Suppressor macrophage treated with lipopolysaccharide for 1 hour (primary cell): ENCODE results near the gene ACSS1.

Source experiments
- DNase-seq, 3 donors: peaks; one replicate each; pipeline ENCODE4 v3.0.0-alpha.2; 2020 to 2022

ACSS1 gene

DNA sequence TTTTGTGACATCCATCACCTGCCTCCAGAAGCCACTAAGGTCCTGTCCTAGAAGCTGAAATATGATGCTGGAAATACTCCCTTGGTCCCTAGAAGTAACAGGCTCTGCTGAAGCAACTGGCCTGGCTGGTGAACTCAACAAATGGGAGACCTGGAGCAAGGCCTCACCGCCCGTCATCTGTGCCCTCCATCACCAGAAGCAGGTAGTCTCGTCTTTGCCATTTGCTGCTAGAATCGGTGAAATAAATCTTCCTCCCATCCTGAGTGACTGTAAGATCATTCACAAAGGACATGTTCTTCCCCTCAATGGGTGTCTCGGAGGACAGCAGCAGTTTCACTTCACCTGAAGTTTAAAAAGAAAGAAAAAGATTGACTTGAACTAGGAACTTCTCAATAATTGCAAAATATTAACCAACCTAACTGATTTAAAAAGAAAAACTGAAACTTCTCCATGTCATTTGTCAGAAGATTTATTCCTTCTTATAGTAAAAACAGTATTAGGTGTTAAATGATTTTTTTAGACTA is 87.8 kb downstream of the ACSS1 start:
- no peak for DNase-seq

DNA sequence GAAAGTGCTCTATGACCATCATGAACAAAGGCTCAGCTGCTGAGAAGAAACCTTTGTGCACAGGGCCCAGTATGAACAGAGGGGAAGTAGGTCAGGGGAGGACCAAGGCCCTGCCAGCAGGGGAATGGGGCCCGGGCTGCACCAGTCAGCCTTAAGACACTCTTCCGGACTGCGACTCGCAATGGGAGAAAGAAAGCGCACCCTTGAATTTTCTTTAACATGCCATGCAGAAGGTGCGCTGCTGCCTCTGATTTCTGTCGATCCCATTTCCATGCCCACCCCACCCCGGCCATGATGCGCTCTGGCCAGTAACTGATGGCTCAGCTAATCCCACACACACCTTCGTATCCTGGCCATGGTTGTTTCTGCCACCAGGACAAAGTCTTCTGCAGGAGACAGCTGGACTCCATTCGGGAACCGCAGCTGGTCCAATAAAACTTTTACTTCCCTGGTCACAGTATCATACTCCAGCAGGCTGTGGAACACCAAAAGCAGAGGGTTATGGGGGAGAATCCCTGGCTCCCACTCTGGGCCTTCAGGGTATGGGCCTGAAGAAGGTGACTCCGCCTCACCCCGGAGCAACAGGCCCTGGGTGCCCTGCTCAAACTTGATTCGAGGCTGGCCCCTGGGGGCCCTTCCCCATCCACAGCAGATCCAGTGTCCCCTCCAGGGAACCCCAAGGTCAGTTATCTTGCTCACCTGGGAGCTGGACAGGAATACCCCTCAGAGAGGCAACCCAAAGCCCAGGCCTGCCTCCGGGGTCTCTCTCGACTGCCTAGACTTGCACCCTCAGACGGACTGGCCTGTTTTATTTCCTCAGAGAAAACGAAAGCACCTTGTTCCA is 88.5 kb downstream of the ACSS1 start:
- DNase-seq, result no peak

DNA sequence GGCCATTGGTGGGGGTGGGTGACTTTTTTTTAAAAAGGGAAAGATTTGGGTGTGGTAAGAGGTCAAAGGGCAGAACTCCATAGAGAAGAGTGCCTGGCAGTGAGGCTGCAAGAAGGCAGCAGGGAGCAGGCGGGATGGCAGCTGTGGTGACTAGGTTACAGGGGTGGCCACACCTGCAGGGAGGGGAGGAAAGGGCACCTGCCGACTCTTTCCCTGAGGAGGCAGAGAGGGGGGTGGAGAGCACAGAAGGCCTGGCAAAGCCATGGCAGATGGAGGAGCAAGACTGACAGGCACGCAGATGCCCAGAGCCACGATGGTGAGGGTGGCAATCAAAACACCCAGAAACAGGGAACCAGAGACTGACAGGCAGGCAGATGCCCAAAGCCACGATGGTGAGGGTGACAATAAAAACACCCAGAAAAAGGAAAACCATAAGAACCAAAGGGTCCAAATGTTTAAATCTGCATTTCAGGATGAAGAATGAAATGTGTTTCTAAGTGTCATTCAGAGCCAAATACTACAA is 89.6 kb downstream of the ACSS1 start:
- DNase-seq, result no peak

DNA sequence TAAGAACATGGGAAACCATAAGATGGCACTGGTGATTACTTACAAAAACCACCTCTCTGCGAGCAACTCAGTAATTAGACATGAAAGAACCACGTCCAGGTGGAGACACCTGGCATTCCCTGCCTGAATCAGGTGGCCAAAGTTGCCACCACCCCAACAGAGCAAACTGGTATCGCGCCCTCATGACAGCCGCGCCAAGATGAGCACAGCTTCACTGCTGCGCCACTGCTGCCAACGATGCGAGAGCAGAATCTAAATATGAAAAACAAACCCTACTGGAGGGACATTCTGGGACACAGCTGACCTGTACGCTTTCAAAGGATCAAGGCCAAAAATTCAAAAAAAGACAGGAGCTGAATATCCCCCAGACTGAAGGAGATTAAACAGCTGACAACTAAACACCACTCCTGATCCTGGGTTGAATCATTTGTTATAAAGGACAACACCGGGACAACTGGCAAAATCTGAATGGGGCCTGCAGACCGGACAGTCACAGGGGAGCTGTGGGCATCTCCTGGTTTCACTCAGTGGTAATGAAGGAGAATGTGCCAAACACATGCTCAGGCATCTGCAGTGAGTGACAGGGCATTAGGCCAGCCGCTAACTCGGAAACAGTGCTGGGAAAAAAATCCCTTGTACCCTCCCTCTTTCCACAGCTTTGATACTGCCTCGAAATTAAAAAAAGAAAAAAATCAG is 91.5 kb downstream of the ACSS1 start:
- DNase-seq, result no peak

DNA sequence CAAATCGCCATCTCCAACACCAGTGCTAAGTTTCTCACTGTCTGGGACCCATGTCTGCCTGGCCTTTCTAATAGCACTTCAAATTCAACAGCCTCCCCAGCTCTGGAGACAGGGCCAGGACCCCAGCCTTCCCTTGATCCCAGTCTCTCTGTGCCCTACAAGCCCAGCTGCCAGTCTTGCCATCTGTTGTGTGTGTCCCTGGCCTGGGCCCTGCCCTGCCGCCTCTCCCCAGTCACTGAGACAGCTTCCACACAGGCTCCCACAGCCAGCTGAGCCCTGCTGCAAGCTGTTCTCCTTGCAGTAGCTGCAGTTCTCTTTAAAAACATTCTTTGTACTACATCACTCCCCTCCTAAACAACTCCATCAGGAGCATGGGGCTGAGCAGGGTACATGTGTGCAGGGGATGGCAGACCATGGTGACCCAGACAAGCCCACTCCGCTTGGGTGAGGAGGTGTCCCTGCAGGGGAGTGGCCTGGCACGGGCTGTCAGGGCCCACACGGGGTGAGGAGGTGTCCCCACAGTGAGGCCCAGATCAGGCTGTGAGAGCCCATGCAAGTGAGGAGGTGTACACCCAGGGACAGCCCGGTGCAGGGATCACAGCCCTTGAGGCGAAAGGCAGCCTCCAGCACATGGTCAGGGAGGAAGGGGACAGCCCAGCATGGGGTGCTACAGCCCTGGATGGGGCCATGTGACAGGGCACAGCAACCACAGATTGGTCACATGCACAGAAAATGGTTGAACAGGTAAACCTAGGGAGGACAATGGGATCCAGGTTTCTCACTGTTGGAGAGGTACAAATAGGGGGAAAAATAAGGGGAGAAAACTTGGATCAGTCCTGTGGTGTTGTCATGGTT is 92.6 kb downstream of the ACSS1 start:
- no peak for DNase-seq

DNA sequence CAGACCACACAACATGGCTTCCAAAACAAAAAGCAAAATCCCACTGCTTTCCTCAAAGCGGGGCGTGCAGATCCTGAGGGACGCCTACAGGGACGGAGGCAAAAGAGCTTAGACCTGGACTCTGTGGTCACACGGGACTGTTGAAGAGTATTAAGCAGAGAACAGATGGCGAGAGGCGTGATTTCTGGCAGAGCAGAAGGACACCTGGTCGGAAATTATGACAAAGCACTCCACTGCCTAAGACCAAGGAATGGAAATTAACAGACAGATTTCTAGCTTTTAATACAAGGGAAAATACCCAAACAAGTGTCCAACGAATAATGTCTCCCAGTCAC is 93.5 kb downstream of the ACSS1 start:
- no peak for DNase-seq

DNA sequence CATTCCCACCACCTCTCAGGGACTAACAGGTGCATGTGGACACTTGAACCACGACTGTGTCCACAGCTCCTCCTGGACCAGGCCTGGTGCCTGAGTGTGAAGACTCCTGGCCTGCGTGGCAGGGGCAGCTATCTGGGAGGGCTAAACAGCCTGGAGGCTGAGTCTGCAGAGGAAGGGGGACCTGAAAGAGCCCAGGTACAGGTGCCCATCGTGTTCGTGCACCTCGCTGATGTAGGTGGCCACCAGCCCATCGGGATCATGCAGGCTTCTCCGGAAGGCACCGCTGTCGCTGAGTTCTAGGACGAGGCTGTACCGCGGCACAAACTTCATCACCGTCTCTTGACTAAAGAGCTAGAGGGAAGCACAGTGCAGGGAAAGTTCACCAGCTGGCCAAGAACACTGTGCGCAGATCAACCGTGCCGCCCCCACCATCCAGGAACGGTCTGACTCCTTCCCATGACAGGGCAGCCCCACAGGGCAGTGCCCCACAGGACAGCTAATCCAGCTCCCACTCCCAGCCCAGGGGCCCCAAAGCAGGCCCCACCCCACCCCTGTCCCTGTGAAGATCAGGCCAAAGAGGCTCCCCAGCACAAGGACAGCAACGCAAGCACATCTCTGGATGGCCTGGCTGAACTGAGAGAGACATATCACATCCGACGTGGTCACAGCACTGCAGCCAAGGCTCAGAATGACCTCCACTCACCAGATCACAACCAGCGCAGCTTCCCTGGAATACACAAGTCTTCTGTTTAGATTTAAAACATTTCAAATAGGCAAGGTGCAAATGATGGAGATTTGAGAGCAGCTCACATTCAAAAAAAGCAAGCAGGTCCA is 94.0 kb downstream of the ACSS1 start:
- no peak for DNase-seq

DNA sequence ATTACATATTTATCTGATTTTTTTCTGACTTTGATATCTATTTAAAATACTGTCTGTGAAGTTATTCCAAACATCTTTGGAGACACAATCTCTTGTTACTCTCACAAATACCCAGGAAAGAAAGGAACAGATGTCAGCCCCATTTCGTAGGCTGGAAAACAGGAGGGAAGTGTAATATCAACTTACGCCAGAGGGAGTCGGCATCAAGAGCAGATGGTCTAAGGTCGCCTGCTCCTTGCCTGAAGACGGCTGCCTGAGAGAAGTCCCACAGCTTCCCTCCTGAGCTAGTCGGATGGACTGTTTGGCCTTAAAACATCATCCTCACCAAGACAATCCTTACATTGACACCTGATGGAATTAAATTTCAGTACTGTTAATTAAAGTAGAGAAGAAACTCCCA is 95.4 kb downstream of the ACSS1 start:
- DNase-seq, result no peak

DNA sequence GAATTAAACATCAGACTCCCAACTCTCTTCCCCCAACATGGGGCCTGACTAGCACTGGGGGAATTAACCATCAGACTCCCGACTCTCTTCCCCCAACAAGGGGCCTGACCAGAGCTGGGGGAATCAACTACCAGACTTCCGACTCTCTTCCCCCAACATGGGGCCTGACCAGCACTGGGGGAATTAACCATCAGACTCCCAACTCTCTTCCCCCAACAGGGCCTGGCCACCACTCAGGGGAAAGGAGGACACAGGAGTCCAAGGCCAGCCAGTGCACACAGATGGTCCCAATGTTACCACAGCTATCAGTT is 95.8 kb downstream of the ACSS1 start:
- DNase-seq, result no peak

DNA sequence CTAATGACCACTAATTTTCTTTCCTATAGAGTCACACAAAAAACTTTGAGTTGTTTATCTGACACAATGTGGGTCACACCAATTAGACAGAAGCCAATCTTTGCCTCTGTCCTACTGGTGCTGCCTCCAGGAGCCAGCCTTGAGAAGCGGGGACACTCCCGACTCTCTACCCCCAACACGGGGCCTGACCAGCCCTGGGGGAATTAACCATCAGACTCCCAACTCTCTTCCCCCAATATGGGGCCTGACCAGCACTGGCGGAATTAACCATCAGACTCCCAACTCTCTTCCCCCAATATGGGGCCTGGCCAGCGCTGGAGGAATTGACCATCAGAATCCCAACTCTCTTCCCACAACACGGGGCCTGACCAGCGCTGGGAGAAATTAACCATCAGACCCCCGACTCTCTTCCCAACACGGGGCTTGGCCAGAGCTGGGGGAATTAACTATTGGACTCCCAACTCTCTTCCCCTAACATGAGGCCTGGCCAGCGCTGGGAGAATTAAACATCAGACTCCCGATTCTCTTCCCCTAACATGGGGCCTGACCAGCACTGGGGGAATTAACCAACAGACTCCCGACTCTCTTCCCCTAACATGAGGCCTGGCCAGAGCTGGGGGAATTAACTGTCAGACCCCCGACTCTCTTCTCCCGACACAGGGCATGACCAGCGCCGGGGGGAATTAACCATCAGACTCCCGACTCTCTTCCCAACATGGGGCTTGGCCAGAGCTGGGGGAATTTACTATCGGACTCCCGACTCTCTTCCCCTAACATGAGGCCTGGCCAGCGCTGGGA is 96.4 kb downstream of the ACSS1 start:
- no peak for DNase-seq

DNA sequence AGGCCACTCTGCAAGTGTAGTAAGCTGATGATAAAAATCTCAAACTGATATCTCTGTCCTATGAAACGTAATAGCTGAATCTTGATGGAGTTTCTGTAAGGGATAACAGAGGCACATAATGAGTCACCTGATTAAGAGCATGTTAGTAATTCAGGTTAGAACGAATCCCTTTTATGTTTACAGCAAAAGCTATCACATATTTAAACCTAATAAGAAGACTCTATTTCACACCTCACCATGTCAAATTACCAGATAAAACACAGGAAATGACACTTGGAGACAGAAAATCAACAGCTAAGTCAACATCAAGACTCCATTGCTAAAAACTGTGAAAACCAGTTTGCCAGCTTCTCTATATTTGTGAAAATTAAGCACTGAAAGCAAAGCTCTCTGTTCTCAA is 97.1 kb downstream of the ACSS1 start:
- no peak for DNase-seq

DNA sequence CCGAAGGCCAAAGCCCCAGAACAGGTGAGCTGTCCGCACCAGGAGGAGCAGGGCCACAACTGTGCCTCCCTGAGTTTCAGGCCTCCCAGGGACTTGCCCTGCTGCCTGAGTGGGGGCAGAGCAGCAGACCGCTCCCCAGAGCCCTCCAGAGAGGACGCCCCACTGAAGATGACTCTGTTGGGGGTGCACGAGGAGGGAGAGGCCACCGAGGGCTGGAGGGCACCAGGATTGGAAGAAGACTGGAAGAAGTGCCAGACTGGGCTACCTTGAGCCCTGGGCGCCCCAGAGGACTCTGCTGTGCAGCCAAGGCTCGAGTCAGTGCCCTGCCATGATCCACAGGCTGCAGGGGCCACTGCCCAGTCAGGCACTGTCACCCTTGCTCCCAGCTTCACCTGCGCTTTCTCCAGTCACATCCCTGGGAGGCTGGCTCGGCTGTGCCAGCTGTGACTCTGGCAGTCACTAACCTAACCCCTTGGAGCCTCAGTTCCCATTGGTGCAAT is 97.6 kb downstream of the ACSS1 start:
- DNase-seq, result no peak

DNA sequence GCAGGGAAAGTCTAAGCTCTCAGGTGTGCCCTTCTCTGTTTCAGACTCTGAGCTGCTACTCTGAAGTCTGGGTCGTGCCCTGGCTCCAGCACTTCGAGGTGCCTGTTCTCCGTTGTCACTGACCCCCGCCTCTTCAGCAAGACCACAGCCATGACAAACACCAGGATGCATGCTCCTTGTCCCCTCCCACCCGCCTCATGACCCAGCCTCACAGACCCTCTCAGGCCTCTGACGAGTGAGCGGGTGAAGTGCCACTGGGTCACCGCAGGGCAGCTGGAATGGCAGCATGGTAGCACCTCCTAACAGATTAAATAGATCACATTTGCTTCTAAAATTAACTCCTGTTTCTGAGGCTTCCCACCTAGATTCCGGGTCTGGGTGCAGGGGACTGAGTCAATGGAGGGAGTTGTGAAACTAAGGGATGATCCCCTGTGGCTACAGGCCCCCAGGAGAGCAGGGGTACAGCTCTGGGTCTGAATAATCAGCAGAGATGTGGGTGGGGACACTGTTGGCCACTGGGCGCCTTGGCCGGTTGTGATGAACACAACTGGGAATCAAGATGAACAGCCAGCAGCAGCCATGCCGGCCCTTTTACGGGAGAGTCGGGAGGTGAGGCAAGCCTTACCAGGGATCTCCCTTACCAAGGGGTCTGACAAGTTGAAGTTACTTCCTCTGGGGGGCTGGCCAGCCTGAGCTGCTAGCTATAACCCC is 98.2 kb downstream of the ACSS1 start:
- no peak for DNase-seq

DNA sequence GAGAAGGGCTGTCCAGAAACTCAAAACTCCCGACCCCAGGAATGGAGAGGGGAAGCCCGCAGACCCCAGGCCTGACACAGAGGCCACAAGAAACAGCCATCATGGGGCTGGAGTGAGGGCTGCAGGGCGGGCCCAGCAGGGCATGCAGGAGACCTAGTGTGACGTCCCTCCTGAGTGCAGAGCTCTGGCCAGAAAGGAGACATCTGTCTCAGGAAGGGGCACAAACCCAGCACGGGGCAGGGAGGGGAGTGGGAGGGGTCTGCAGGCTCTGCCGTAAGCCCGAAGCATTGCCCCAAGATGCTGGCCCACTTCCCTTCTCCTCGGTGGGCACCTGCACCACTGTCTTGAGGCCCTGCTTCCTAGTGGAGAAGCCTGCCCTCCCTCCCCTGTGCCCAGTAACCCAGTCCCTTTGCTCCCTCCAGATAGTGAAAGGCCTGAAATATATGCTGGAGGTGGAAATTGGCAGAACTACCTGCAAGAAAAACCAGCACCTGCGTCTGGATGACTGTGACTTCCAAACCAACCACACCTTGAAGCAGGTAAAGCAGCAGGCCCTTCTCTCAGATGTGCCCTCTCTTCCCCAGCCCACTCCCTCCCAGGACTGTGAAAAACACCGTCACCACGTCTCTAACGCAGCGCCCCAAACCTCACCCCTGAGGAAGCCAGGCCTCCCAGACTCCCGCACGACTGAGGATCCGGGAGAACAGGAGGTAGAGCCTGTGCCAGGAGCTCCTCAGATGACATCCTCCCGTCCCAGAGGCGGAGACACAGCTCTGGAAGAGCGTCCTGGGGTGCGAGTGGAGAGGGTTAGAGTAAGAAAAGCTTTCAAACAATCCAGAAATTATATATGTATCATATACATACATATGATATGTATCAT is 99.2 kb downstream of the ACSS1 start:
- no peak for DNase-seq

DNA sequence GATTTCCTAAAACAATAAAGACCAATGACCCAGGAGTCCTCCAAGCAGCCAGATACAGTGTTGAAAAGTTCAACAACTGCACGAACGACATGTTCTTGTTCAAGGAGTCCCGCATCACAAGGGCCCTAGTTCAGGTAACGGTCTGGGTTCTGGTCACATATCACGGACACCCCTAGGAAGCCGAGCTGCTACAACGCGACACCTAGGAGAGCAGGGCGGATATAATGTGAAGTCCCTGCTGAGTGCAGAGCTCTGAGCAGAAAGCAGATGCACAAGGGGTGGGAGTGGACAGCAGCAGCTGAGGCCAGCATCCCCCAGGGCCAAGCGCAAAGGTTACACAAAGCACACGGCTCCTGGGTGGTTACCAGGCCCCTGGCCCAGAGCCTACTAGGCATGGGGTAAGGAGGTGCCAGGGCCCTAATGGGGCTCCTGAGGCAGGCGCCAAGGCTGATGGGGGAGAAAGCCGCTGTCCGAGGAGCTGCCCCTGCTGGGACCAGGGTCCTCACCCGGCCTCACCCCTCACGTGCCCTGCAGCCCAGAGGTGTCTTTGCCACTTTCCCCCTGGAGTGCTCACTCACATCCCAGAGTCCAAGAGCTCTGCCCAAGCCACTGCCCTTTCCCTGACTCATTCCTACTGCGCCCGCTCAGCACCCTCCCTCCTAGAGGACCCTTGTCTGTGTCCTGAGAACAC is 100.5 kb downstream of the ACSS1 start:
- DNase-seq, result no peak
